AG04449 (cell line): ENCODE measurements around the gene HOXC11.

Source experiments
- CTCF ChIA-PET: fragments of 350-600 bp; formaldehyde crosslinking; extraction: SDS; loops from one replicate; lab custom pipeline; 2021; ENCODE audit warnings: antibody characterized with exemption; lab: Yijun Ruan, JAX
- POLR2A ChIA-PET: fragments of 400-600, 350-600 bp; formaldehyde crosslinking; extraction: SDS; loops from one replicate; lab custom pipeline; 2020; ENCODE audit warnings: antibody characterized with exemption, inconsistent platforms; lab: Yijun Ruan, JAX
- DNase-seq: peaks from one replicate; pipeline ENCODE4 v3.0.0-alpha.2; 2010; ENCODE audit warnings: low read depth, low spot score
- H3K4me3 ChIP-seq: 2 replicates; pipeline ENCODE4 v1.5.1; 2011; ENCODE audit warnings: low read depth, mild to moderate bottlenecking, control low read depth, low read length
- TF ChIP-seq, protein P1 (sequence below): IDR thresholded peaks from one replicate; pipeline ENCODE4 v1.5.1; 2011; ENCODE audit warnings: mild to moderate bottlenecking, moderate library complexity, low read length, control low read depth, inconsistent platforms; ENCODE audit not compliant: insufficient read depth; ENCODE audit errors: missing control alignments

HOXC11 gene

GRCh38 chr12:53948650-53949593 is 24.0 kb upstream of the HOXC11 start:
- H3K4me3 ChIP-seq = no peak overlapping the region
- CTCF ChIA-PET = interaction anchor here (0.9 kb wide), 1 partner anchor 18 kb away, joined by 3 read pairs; no protein-coding TSS in a partner anchor
- POLR2A ChIA-PET = no interaction called here
- TF ChIP-seq, protein P1, sequence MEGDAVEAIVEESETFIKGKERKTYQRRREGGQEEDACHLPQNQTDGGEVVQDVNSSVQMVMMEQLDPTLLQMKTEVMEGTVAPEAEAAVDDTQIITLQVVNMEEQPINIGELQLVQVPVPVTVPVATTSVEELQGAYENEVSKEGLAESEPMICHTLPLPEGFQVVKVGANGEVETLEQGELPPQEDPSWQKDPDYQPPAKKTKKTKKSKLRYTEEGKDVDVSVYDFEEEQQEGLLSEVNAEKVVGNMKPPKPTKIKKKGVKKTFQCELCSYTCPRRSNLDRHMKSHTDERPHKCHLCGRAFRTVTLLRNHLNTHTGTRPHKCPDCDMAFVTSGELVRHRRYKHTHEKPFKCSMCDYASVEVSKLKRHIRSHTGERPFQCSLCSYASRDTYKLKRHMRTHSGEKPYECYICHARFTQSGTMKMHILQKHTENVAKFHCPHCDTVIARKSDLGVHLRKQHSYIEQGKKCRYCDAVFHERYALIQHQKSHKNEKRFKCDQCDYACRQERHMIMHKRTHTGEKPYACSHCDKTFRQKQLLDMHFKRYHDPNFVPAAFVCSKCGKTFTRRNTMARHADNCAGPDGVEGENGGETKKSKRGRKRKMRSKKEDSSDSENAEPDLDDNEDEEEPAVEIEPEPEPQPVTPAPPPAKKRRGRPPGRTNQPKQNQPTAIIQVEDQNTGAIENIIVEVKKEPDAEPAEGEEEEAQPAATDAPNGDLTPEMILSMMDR = no peak
- no peak for DNase-seq

GRCh38 chr12:53949631-53950436 is 23.1 kb upstream of the HOXC11 start:
- TF ChIP-seq, protein P1 = no peak
- H3K4me3 ChIP-seq = no peak overlapping the region
- no peak for DNase-seq
- ChIA-PET CTCF (no interaction called here), POLR2A (no interaction called here)

DNA sequence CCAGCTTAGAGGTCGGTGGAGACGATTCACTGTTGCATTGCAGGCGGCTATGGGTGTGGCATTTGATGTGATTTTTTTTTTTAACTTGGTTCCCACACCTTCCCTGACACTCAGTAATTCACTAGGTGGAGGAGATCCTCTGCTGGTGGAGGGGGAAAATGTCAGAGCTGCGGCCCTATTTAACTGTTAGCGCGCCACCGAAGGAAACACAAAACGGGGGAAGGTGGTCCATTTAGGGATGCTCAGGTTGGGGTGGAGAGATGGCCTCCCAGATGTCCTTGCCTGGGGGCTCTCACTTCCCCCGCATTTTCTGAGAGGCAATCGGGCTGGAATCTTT is 22.5 kb upstream of the HOXC11 start:
- ChIA-PET CTCF (no interaction called here), POLR2A (no interaction called here)
- no peak for DNase-seq
- TF ChIP-seq, protein P1 = no peak
- H3K4me3 ChIP-seq = no peak overlapping the region

DNA sequence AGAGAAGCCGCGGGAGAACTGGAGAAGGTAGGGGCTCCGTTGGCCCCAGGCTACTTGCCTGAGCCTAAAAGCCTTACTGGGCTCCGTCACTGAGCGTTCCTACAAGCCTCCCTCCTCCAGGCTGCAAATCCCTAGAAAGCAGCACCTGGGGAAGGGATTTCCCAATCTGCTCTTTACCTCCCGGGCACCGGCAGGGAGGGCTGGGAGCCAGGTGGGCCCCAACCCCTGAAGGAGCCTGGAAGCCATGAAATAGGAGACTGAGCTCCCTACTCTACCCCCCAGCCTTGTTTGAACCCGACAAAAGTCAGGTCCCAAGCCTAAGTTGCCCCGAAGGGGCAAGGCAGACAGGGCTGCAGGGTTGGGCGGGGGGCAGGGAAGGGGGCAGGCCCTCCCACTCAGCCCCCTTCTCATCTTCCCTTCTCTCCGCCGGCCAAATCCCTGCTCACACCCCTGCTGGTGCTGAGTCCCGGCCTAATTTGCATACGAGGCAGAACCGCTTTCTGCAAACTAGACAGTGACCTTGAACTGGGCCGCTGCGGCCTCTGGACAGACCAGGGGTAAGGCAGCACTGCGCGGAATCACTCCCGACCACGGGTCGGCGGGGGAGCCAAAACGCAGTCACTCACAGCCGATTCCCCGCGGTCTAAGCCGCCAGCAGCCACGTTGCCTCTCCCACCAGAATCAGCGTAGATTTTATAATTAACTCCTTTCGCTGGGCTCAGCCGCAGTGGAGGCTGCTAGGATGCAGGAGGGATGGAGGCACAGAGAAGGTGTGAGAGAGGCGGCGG is 21.9 kb upstream of the HOXC11 start:
- POLR2A ChIA-PET = no interaction called here
- CTCF ChIA-PET = interaction anchor here (1.3 kb wide), 1 partner anchor 11 kb away, joined by 6 read pairs; no protein-coding TSS in a partner anchor
- no peak for DNase-seq

GRCh38 chr12:53951577-53952334 is 21.2 kb upstream of the HOXC11 start:
- CTCF ChIA-PET = interaction anchor here (1.3 kb wide), 1 partner anchor 10 kb away, joined by 6 read pairs; no protein-coding TSS in a partner anchor
- no peak for DNase-seq
- TF ChIP-seq, protein P1 = no peak
- no peak overlapping the region for H3K4me3 ChIP-seq
- POLR2A ChIA-PET = no interaction called here

More for the DNA sequence above, 21.9 kb upstream of the HOXC11 start:
- H3K4me3 ChIP-seq = no peak overlapping the region
- TF ChIP-seq, protein P1 = no peak
